H9 (cell line): Measurements from ENCODE around the gene TPGS2. TPM values are rescaled to one million over a fixed set of nuclear protein-coding genes. Genes with fewer than 3 reads are reported as not detected.

Source experiments
- DNase-seq: peaks from one replicate; pipeline ENCODE4 v3.0.0-alpha.2; 2017
- H2AFZ ChIP-seq: one replicate; pipeline ENCODE4 v1.6.1; 2013; ENCODE audit warnings: mild to moderate bottlenecking, low read length, control low read depth, moderate library complexity
- H2AK5ac ChIP-seq: 2 replicates; pipeline ENCODE4 v1.6.1; 2013; ENCODE audit warnings: low read length, control low read depth, mixed read lengths; ENCODE audit not compliant: insufficient read length
- H2BK120ac ChIP-seq: one replicate; pipeline ENCODE4 v1.6.1; 2013; ENCODE audit warnings: low read depth, mild to moderate bottlenecking, low read length, control low read depth, inconsistent platforms; ENCODE audit not compliant: poor library complexity, severe bottlenecking
- H2BK12ac ChIP-seq: 2 replicates; pipeline ENCODE4 v1.6.1; 2013; ENCODE audit warnings: low read length, control low read depth, mixed read lengths, low read depth; ENCODE audit not compliant: insufficient read length
- H2BK15ac ChIP-seq: 2 replicates; pipeline ENCODE4 v1.6.1; 2013; ENCODE audit warnings: low read depth, low read length, control low read depth
- H2BK20ac ChIP-seq: one replicate; pipeline ENCODE4 v1.6.1; 2013; ENCODE audit warnings: low read depth, mild to moderate bottlenecking, low read length, control low read depth, inconsistent platforms; ENCODE audit not compliant: poor library complexity, severe bottlenecking
- H2BK5ac ChIP-seq: 2 replicates; pipeline ENCODE4 v1.6.1; 2013; ENCODE audit warnings: low read length, control low read depth, mixed read lengths; ENCODE audit not compliant: insufficient read length
- H3K14ac ChIP-seq: 2 replicates; pipeline ENCODE4 v1.6.1; 2013; ENCODE audit warnings: low read length, control low read depth; ENCODE audit not compliant: insufficient read depth
- H3K18ac ChIP-seq: 2 replicates; pipeline ENCODE4 v1.6.1; 2013; ENCODE audit warnings: low read depth, mild to moderate bottlenecking, mixed read lengths, low read length, control low read depth; ENCODE audit not compliant: insufficient read length
- H3K23ac ChIP-seq: 2 replicates; pipeline ENCODE4 v1.6.1; 2013; ENCODE audit warnings: low read length, control low read depth, mixed read lengths, low read depth; ENCODE audit not compliant: insufficient read length
- H3K23me2 ChIP-seq: 2 replicates; pipeline ENCODE4 v1.6.1; 2013; ENCODE audit warnings: low read depth, mild to moderate bottlenecking, mixed read lengths, low read length, control low read depth; ENCODE audit not compliant: insufficient read length, poor library complexity, severe bottlenecking
- H3K27ac ChIP-seq: 2 replicates; pipeline ENCODE4 v1.5.1; 2013; ENCODE audit warnings: low read length, control low read depth, mixed read lengths, low read depth; ENCODE audit not compliant: insufficient read length
- H3K27me3 ChIP-seq: 2 replicates; pipeline ENCODE4 v1.6.1; 2013; ENCODE audit warnings: low read length, control low read depth, inconsistent platforms; ENCODE audit not compliant: insufficient read depth
- H3K4ac ChIP-seq: 2 replicates; pipeline ENCODE4 v1.6.1; 2013; ENCODE audit warnings: low read depth, mild to moderate bottlenecking, control low read depth, inconsistent platforms, low read length, moderate library complexity
- H3K4me1 ChIP-seq: 2 replicates; pipeline ENCODE4 v1.6.1; 2013; ENCODE audit warnings: low read length, control low read depth, inconsistent platforms; ENCODE audit not compliant: insufficient read depth
- H3K4me2 ChIP-seq: 2 replicates; pipeline ENCODE4 v1.6.1; 2013; ENCODE audit warnings: low read length, control low read depth, mixed read lengths; ENCODE audit not compliant: insufficient read length, insufficient read depth
- H3K56ac ChIP-seq: 2 replicates; pipeline ENCODE4 v1.6.1; 2013; ENCODE audit warnings: low read depth, mild to moderate bottlenecking, mixed read lengths, low read length, control low read depth; ENCODE audit not compliant: insufficient read length
- H3K79me1 ChIP-seq: 2 replicates; pipeline ENCODE4 v1.6.1; 2013; ENCODE audit warnings: low read depth, mild to moderate bottlenecking, moderate library complexity, low read length, control low read depth, inconsistent platforms; ENCODE audit not compliant: insufficient read depth, poor library complexity, severe bottlenecking
- H3K79me2 ChIP-seq: 2 replicates; pipeline ENCODE4 v1.6.1; 2013; ENCODE audit warnings: low read length, control low read depth, inconsistent platforms; ENCODE audit not compliant: insufficient read depth
- H3K9ac ChIP-seq: 2 replicates; pipeline ENCODE4 v1.6.1; 2013; ENCODE audit warnings: low read length, control low read depth, mixed read lengths; ENCODE audit not compliant: insufficient read length; ENCODE audit errors: extremely low read depth
- H3K9me3 ChIP-seq: one replicate; pipeline ENCODE4 v1.6.1; 2013; ENCODE audit warnings: low read depth, low read length, inconsistent platforms; ENCODE audit not compliant: control insufficient read depth
- H3T11ph ChIP-seq: one replicate; pipeline ENCODE4 v1.6.1; 2013; ENCODE audit warnings: mild to moderate bottlenecking, low read length, control low read depth, inconsistent platforms
- H4K20me1 ChIP-seq: one replicate; pipeline ENCODE4 v1.6.1; 2013; ENCODE audit not compliant: control insufficient read depth, insufficient read length, insufficient read depth
- H4K5ac ChIP-seq: 2 replicates; pipeline ENCODE4 v1.6.1; 2013; ENCODE audit warnings: low read depth, mild to moderate bottlenecking, mixed read lengths, low read length, control low read depth; ENCODE audit not compliant: insufficient read length
- H4K8ac ChIP-seq: replicated peaks from 2 replicates; pipeline ENCODE4 v1.6.1; 2013; ENCODE audit warnings: low read length, control low read depth, mixed read lengths, low read depth; ENCODE audit not compliant: insufficient read length
- H4K91ac ChIP-seq: 2 replicates; pipeline ENCODE4 v1.6.1; 2013; ENCODE audit warnings: low read depth, mild to moderate bottlenecking, moderate library complexity, mixed read lengths, low read length, control low read depth; ENCODE audit not compliant: insufficient read length
- H3K27ac Mint-ChIP-seq, 3 experiments: 2 replicates in 2 of 3; 3 replicates in 1 of 3; pipeline ENCODE4 v1.8.0; 2020 to 2021; ENCODE audit warnings: mixed read lengths in 3 of 3, mild to moderate bottlenecking in 1 of 3, moderate library complexity in 1 of 3
- H3K27me3 Mint-ChIP-seq: 2 replicates; pipeline ENCODE4 v1.8.0; 2021; ENCODE audit warnings: low read depth, mild to moderate bottlenecking, moderate library complexity, mixed read lengths
- H3K36me3 Mint-ChIP-seq, 3 experiments: 2 replicates in 2 of 3; 3 replicates in 1 of 3; pipeline ENCODE4 v1.8.0; 2020 to 2021; ENCODE audit warnings: low read depth in 3 of 3, mixed read lengths in 3 of 3; ENCODE audit not compliant: insufficient read depth in 1 of 3
- H3K4me1 Mint-ChIP-seq, 2 experiments: 2 replicates each; pipeline ENCODE4 v1.8.0; 2020; ENCODE audit warnings: mixed read lengths in 2 of 2
- H3K4me3 Mint-ChIP-seq, 2 experiments: 2 replicates in 1 of 2; 3 replicates in 1 of 2; pipeline ENCODE4 v1.8.0; 2020 to 2021; ENCODE audit warnings: mild to moderate bottlenecking in 2 of 2, mixed read lengths in 2 of 2, moderate library complexity in 1 of 2
- H3K9me3 Mint-ChIP-seq, 2 experiments: 2 replicates in 1 of 2; 3 replicates in 1 of 2; pipeline ENCODE4 v1.8.0; 2020; ENCODE audit warnings: mild to moderate bottlenecking in 2 of 2, mixed read lengths in 2 of 2, moderate library complexity in 1 of 2
- WGBS: extraction: QIAGEN DNeasy Blood & Tissue Kit; methylation state at CpG from one replicate; pipeline ENCODE4 v1.1.7; 2013; ENCODE audit warnings: missing lambda C conversion rate, low lambda C conversion rate, mixed read lengths; ENCODE audit not compliant: insufficient read length; ENCODE audit errors: extremely low coverage; 5-methylcytosine and 5-hydroxymethylcytosine counted together
- total RNA-seq: library from RNA; stranded (reverse); gene quantifications from 2 replicates; pipeline ENCODE4 v1.2.1, GENCODE V29; 2021
- TF ChIP-seq, protein P1 (sequence below): fragments of 200-600 bp; sonication (generic); conservative IDR thresholded peaks from 3 replicates; pipeline ENCODE4 v1.8.0; 2021; ENCODE audit warnings: antibody characterized with exemption, mild to moderate bottlenecking

Gene TPGS2
- total RNA-seq, 1 experiment from 2014 or later, result 147 TPM

DNA sequence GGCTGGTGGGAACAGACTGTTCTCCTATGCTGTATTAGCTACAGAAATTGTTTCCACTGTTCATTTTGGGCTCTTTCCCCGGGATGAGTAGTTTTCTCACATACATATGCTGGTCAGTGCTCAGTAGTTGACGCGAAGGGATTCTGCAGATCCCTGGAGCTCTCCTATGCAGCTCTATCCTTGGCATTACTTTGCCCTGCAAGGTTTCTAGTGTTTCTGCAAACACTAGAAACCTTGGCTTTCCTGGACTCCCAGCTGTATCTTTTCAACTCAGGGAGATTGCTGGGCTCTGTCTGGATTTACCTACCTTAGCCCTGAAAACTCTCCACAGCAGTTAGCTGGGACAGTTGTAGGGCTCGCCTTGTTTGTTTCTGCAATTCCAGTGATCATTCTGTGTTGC, 11.0 kb upstream of the TPGS2 start:
- H3K23ac ChIP-seq, result no peak overlapping the region
- no peak overlapping the region for H3K27ac ChIP-seq
- H3K36me3 Mint-ChIP-seq, result peaks cover 0 to 9% (median 2%) of the 10 kb centered on the region in 3 experiments; a peak in 4 of 7 replicates
- H4K5ac ChIP-seq, result no peak overlapping the region
- H3K4ac ChIP-seq, result no peak overlapping the region
- no peaks in the 10 kb centered on the region for H3K27me3 Mint-ChIP-seq
- TF ChIP-seq, protein P1, sequence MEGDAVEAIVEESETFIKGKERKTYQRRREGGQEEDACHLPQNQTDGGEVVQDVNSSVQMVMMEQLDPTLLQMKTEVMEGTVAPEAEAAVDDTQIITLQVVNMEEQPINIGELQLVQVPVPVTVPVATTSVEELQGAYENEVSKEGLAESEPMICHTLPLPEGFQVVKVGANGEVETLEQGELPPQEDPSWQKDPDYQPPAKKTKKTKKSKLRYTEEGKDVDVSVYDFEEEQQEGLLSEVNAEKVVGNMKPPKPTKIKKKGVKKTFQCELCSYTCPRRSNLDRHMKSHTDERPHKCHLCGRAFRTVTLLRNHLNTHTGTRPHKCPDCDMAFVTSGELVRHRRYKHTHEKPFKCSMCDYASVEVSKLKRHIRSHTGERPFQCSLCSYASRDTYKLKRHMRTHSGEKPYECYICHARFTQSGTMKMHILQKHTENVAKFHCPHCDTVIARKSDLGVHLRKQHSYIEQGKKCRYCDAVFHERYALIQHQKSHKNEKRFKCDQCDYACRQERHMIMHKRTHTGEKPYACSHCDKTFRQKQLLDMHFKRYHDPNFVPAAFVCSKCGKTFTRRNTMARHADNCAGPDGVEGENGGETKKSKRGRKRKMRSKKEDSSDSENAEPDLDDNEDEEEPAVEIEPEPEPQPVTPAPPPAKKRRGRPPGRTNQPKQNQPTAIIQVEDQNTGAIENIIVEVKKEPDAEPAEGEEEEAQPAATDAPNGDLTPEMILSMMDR, result no peak
- no peaks in the 10 kb centered on the region for H3K79me1 ChIP-seq
- no peak overlapping the region for H3K9ac ChIP-seq
- no peak overlapping the region for H3K27ac Mint-ChIP-seq
- no peak overlapping the region for H3K4me3 Mint-ChIP-seq
- WGBS, result no CpG with 5 or more reads among the region's 4 CpGs
- no peak overlapping the region for H4K8ac ChIP-seq
- H4K91ac ChIP-seq, result no peak overlapping the region
- no peaks in the 10 kb centered on the region for H3K23me2 ChIP-seq
- no peaks in the 10 kb centered on the region; the same call in 1 of the 2 replicates for H3K4me1 ChIP-seq
- no peaks in the 10 kb centered on the region for H3K9me3 ChIP-seq
- no peaks in the 10 kb centered on the region for H4K20me1 ChIP-seq
- H3K4me2 ChIP-seq, result no peak overlapping the region
- H2BK5ac ChIP-seq, result no peak overlapping the region
- no peak overlapping the region for H2BK20ac ChIP-seq
- no peak overlapping the region for H2BK12ac ChIP-seq
- no peak overlapping the region for H2AK5ac ChIP-seq
- no peaks in the 10 kb centered on the region for H3K79me2 ChIP-seq
- no peak overlapping the region for H3K14ac ChIP-seq
- H3K27me3 ChIP-seq, result no peaks in the 10 kb centered on the region
- peaks cover 12 to 15% of the 10 kb centered on the region in 2 experiments for H3K4me1 Mint-ChIP-seq
- H2AFZ ChIP-seq, result no peak overlapping the region
- no peak overlapping the region for H3K56ac ChIP-seq
- no peak overlapping the region for H2BK120ac ChIP-seq
- no peak overlapping the region for H2BK15ac ChIP-seq
- no peak for DNase-seq
- H3K9me3 Mint-ChIP-seq, result no peaks in the 10 kb centered on the region
- H3K18ac ChIP-seq, result no peak overlapping the region
- no peak overlapping the region for H3T11ph ChIP-seq
